ENCODE measurements around the gene SPINT3.

SPINT3 gene

GRCh38 chr20:45506398-45506797, 9.0 kb downstream of the SPINT3 start:
- no peak overlapping the region for H3K4me3 ChIP-seq (ENCODE audit: low read depth, low read length)
- TF ChIP-seq CTCF (IDR thresholded peaks at IDR 0.05; ENCODE audit: low read depth, low read length, missing control alignments), result no peak
- DNase-seq (ENCODE audit: low read depth), result no peak

GRCh38 chr20:45503403-45503802, 12.0 kb downstream of the SPINT3 start:
- no peak for DNase-seq (ENCODE audit: low read depth)
- no peak for TF ChIP-seq CTCF (IDR thresholded peaks at IDR 0.05; ENCODE audit: low read depth, low read length, missing control alignments)
- no peak overlapping the region for H3K4me3 ChIP-seq (ENCODE audit: low read depth, low read length)

DNA sequence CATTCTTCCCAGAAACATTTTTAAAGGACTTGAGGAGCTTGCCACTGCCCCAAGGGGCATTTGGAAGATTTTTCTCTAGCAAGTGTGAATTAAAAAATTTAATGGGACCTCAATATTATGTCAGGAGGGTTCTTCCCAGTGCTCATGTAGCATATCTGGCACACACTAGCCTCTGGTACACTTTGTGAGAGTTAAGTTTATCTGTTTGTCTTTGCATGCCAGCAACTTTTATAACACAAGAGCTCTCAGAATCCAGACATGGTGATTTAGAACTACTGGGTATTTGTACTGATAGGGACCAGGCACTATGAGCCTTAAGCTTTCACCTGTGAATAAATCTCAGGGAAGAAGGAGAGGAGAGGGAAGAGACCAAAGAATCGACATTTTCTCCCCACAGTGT, 12.9 kb downstream of the SPINT3 start:
- TF ChIP-seq CTCF (IDR thresholded peaks at IDR 0.05; ENCODE audit: low read depth, low read length, missing control alignments), result no peak
- DNase-seq (ENCODE audit: low read depth), result no peak
- H3K4me3 ChIP-seq (ENCODE audit: low read depth, low read length), result no peak overlapping the region

- no peak for DNase-seq (ENCODE audit: low read depth)
- no peak for TF ChIP-seq CTCF (IDR thresholded peaks at IDR 0.05; ENCODE audit: low read depth, low read length, missing control alignments)
- no peak overlapping the region for H3K4me3 ChIP-seq (ENCODE audit: low read depth, low read length)
Observed at GRCh38 chr20:45501600-45501999, 13.8 kb downstream of the SPINT3 start.

GRCh38 chr20:45500022-45500421, 15.4 kb downstream of the SPINT3 start:
- DNase-seq (ENCODE audit: low read depth), result no peak
- TF ChIP-seq CTCF (IDR thresholded peaks at IDR 0.05; ENCODE audit: low read depth, low read length, missing control alignments), result no peak
- H3K4me3 ChIP-seq (ENCODE audit: low read depth, low read length), result no peak overlapping the region

DNA sequence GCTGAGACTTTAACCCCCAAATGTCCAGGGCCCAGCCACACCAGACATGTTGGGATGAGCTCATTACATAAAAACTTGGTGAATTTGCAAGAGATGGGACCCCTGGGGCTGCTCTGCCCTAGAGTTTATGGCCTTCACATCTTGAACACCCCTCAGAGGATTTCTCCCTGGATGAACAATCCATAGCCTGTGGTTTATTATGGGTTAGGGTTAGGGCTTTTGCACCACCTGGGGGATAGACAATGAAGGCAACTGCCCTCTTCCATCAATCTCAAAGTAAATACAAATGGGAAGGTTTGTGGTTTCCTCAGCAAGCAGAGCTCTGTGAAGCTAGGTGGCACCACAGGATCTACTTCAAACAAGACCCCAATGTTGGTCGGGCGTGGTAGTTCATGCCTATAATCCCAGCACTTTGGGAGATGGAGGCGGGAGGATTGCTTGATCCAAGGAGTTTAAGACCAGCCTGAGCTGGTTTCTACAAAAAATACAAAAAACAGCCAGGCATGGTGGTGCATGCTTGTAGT, 17.4 kb downstream of the SPINT3 start:
- TF ChIP-seq CTCF (IDR thresholded peaks at IDR 0.05; ENCODE audit: low read depth, low read length, missing control alignments), result no peak
- H3K4me3 ChIP-seq (ENCODE audit: low read depth, low read length), result no peak overlapping the region
- no peak for DNase-seq (ENCODE audit: low read depth)

DNA sequence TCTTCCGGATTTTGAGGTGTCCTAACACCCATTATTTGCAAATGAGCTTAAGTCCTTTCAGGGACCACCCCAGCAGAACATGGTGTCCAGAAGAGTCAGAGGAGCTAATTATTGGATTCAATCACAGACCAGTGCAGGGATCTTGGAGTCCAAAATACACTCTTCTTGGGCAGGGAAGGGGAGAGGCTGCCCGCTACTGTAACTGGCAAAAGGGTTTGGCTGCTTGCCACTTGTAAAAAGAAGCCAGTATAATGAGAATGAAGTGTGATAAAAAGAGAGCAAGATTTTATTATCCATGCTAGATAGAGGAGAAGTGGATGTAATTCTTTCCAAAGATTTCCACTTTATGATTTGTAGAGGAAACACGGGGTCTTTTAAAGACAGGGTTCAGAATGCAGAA, 19.3 kb downstream of the SPINT3 start:
- TF ChIP-seq CTCF (IDR thresholded peaks at IDR 0.05; ENCODE audit: low read depth, low read length, missing control alignments), result no peak
- no peak for DNase-seq (ENCODE audit: low read depth)
- no peak overlapping the region for H3K4me3 ChIP-seq (ENCODE audit: low read depth, low read length)
